Activated B cell treated with CpG ODN at 0.5 μM for 24 hours (primary cell): ENCODE results near the gene KIF2C. TPM values are rescaled to one million over a fixed set of nuclear protein-coding genes. Genes with fewer than 3 reads are reported as not detected.

Experiments used
- ATAC-seq: fragments of 200-7000 bp; cut with Tn5 transposase; one replicate; pipeline ENCODE4 v1.10.0; 2021; ENCODE audit warnings: low read depth, mild to moderate bottlenecking, moderate library complexity
- CTCF ChIA-PET: fragments of 350-600 bp; sonication (Branson Sonifier 250); formaldehyde crosslinking; loops from one replicate; lab custom pipeline; 2021; ENCODE audit warnings: antibody characterized with exemption; lab: Charles Lee
- POLR2A ChIA-PET: fragments of 350-600 bp; sonication (Branson Sonifier 250); formaldehyde crosslinking; loops from one replicate; lab custom pipeline; 2021; ENCODE audit warnings: antibody characterized with exemption; lab: Charles Lee
- DNase-seq: peaks from one replicate; pipeline ENCODE4 v3.0.0; 2022
- H3K27ac Mint-ChIP-seq: one replicate; pipeline ENCODE4 v1.8.0; 2020; ENCODE audit warnings: mixed read lengths
- H3K27me3 Mint-ChIP-seq: one replicate; pipeline ENCODE4 v1.8.0; 2021; ENCODE audit warnings: mixed read lengths
- H3K36me3 Mint-ChIP-seq: one replicate; pipeline ENCODE4 v1.8.0; 2021; ENCODE audit warnings: low read depth, mixed read lengths
- H3K4me1 Mint-ChIP-seq: one replicate; pipeline ENCODE4 v1.8.0; 2021; ENCODE audit warnings: mixed read lengths
- H3K4me3 Mint-ChIP-seq: one replicate; pipeline ENCODE4 v1.8.0; 2020; ENCODE audit warnings: mild to moderate bottlenecking, mixed read lengths
- H3K9me3 Mint-ChIP-seq: one replicate; pipeline ENCODE4 v1.8.0; 2020; ENCODE audit warnings: mixed read lengths
- CTCF ChIP-seq: fragments of 200-600 bp; IDR thresholded peaks from one replicate; pipeline ENCODE4 v1.8.0; 2022; ENCODE audit warnings: antibody characterized with exemption, mild to moderate bottlenecking
- intact Hi-C: fragments of 100-400 bp; cut with micrococcal nuclease; formaldehyde crosslinking; loops from one replicate; pipeline ENCODE4 v1.15.1; 2024
- total RNA-seq: library from RNA; stranded (reverse); gene quantifications from 2 replicates; pipeline ENCODE4 v1.2.3, GENCODE V29; 2022

Gene KIF2C
- total RNA-seq, 1 donor from 2014 or later: 1.00 TPM

- ATAC-seq (no peak), DNase-seq (peak; percentile 48)
- POLR2A ChIA-PET: interaction anchor here (0.5 to 9.4 kb wide), 7 partner anchors 13 to 129 kb away, joined by 3 to 364 read pairs (median 5); partner anchors contain the start of gene RPS8
- Mint-ChIP-seq H3K36me3 (peaks cover 54% of the 10 kb centered on the region), H3K27me3 (no peaks in the 10 kb centered on the region), H3K9me3 (no peaks in the 10 kb centered on the region), H3K4me3 (peak within 1 kb of the TSS; percentile 63), H3K4me1 (peaks cover 68% of the 10 kb centered on the region), H3K27ac (peak within 1 kb of the TSS; percentile 97)
- no peak for TF ChIP-seq CTCF
- intact Hi-C loops: loop anchor here (10.0 kb wide), 1 partner anchor 778 kb away; the partner anchor contains the start of gene NASP
- CTCF ChIA-PET: no interaction called here
Measured at GRCh38 chr1:44806704-44807363, 67.2 kb downstream of the KIF2C start, which contains the start of gene DYNLT4. Gene DYNLT4, minus strand, starts transcription at chr1:44807351. Its CDS starts 683 bp downstream, at chr1:44806668.

GRCh38 chr1:44807364-44808062 lies 67.9 kb downstream of the KIF2C start:
- H3K4me1 Mint-ChIP-seq: peaks cover 66% of the 10 kb centered on the region
- H3K36me3 Mint-ChIP-seq: peaks cover 48% of the 10 kb centered on the region
- intact Hi-C loops: loop anchor here (10.0 kb wide), 1 partner anchor 777 kb away; the partner anchor contains the start of gene NASP

GRCh38 chr1:44808063-44808937 lies 68.7 kb downstream of the KIF2C start, which contains the start of gene BTBD19:
Gene BTBD19, plus strand, starts transcription at chr1:44808523. Its CDS starts 298 bp downstream, at chr1:44808821.
- H3K36me3 Mint-ChIP-seq: peaks cover 40% of the 10 kb centered on the region
- CTCF ChIA-PET: interaction anchor here (0.8 to 1.9 kb wide), 8 partner anchors 8 to 79 kb away, joined by 3 to 25 read pairs (median 5); partner anchors contain the start of genes BEST4, PLK3 and RNU5D-1
- no peaks in the 10 kb centered on the region for H3K9me3 Mint-ChIP-seq
- no peaks in the 10 kb centered on the region for H3K27me3 Mint-ChIP-seq
- POLR2A ChIA-PET: interaction anchor here (0.6 to 9.4 kb wide), 21 partner anchors 6 to 775 kb away, joined by 3 to 364 read pairs (median 8); partner anchors contain the start of genes ARMH1, HECTD3, PLK3 and PRDX1
- H3K27ac Mint-ChIP-seq: peak within 1 kb of the TSS; percentile 97
- ATAC-seq (peak; percentile 20), DNase-seq (no peak)
- intact Hi-C loops: loop anchor here (10.0 kb wide), 1 partner anchor 777 kb away; the partner anchor contains the start of gene NASP
- peaks cover 59% of the 10 kb centered on the region for H3K4me1 Mint-ChIP-seq
- TF ChIP-seq CTCF: no peak
- H3K4me3 Mint-ChIP-seq: peak within 1 kb of the TSS; percentile 74

More at GRCh38 chr1:44807364-44808062, 67.9 kb downstream of the KIF2C start:
- DNase-seq (peak; percentile 67), ATAC-seq (peak; percentile 32)
- TF ChIP-seq CTCF: no peak
- no peaks in the 10 kb centered on the region for H3K27me3 Mint-ChIP-seq
- ChIA-PET CTCF (interaction anchor here (1.0 to 1.3 kb wide), 3 partner anchors 10 to 15 kb away, joined by 3 to 8 read pairs (median 4); no protein-coding TSS in a partner anchor), POLR2A (interaction anchor here (0.6 to 9.4 kb wide), 14 partner anchors 6 to 775 kb away, joined by 3 to 364 read pairs (median 8); partner anchors contain the start of genes ARMH1, PLK3, RNU5D-1 and RPS8)
- H3K27ac Mint-ChIP-seq: peak overlapping the region; percentile 97
- H3K4me3 Mint-ChIP-seq: peak overlapping the region; percentile 63
- H3K9me3 Mint-ChIP-seq: no peaks in the 10 kb centered on the region

- ChIA-PET CTCF (interaction anchor here (0.8 to 2.3 kb wide), 12 partner anchors 8 to 200 kb away, joined by 3 to 25 read pairs (median 4); partner anchors contain the start of genes BEST4, PLK3 and RNU5D-1), POLR2A (interaction anchor here (0.8 to 9.4 kb wide), 26 partner anchors 7 to 779 kb away, joined by 3 to 364 read pairs (median 6); partner anchors contain the start of genes CCDC163, HECTD3, MMACHC and PLK3)
- DNase-seq: peak; percentile 62
- Mint-ChIP-seq H3K27me3 (no peaks in the 10 kb centered on the region), H3K4me3 (peak overlapping the region; percentile 74), H3K27ac (peak overlapping the region; percentile 97), H3K36me3 (peaks cover 30% of the 10 kb centered on the region), H3K4me1 (peaks cover 65% of the 10 kb centered on the region), H3K9me3 (no peaks in the 10 kb centered on the region)
- peak; percentile 62 for ATAC-seq
- no peak for TF ChIP-seq CTCF
- intact Hi-C loops: loop anchor here (1.0 to 10.0 kb wide), 2 partner anchors 9 to 776 kb away; partner anchors contain the start of genes NASP and PLK3
Measured at GRCh38 chr1:44808938-44809917, 69.6 kb downstream of the KIF2C start.
